DND-41 (cell line): Measurements from ENCODE around the gene KRT4.

Experiments used
- ATAC-seq: fragments of 200-7000 bp; cut with Tn5 transposase; 3 replicates; pipeline ENCODE4 v1.9.1; 2021; ENCODE audit warnings: low read depth; ENCODE audit not compliant: insufficient read depth
- DNase-seq: peaks from one replicate; pipeline ENCODE4 v3.0.0-alpha.2; 2020
- H2AFZ ChIP-seq: 2 replicates; pipeline ENCODE4 v1.6.0; 2012; ENCODE audit warnings: low read depth, low read length
- H3K27ac ChIP-seq: 2 replicates; pipeline ENCODE4 v1.5.1; 2012; ENCODE audit warnings: low read length, inconsistent platforms
- H3K27me3 ChIP-seq: fragments of 200-600 bp; sonication (generic); 2 replicates; pipeline ENCODE4 v1.6.0; 2012; ENCODE audit warnings: low read length, mild to moderate bottlenecking, inconsistent platforms; ENCODE audit not compliant: insufficient read depth, poor library complexity
- H3K36me3 ChIP-seq: 2 replicates; pipeline ENCODE4 v1.5.1; 2012; ENCODE audit warnings: low read length, inconsistent platforms; ENCODE audit not compliant: insufficient read depth
- H3K4me1 ChIP-seq: 2 replicates; pipeline ENCODE4 v1.5.1; 2012; ENCODE audit warnings: mild to moderate bottlenecking, low read length; ENCODE audit not compliant: insufficient read depth
- H3K4me2 ChIP-seq: 2 replicates; pipeline ENCODE4 v1.6.0; 2012; ENCODE audit warnings: mild to moderate bottlenecking, moderate library complexity, low read length, inconsistent platforms; ENCODE audit not compliant: insufficient read depth
- H3K4me3 ChIP-seq, 2 experiments: fragments of 200-600 bp in 1 of 2; shearing (Covaris generic) in 1 of 2; 2 replicates each; pipeline ENCODE4 v1.5.1; 2012 to 2016; ENCODE audit warnings: inconsistent platforms in 2 of 2, low read length in 2 of 2, mild to moderate bottlenecking in 2 of 2, low read depth in 1 of 2, moderate library complexity in 1 of 2
- H3K79me2 ChIP-seq: 2 replicates; pipeline ENCODE4 v1.6.0; 2012; ENCODE audit warnings: low read length, inconsistent platforms; ENCODE audit not compliant: insufficient read depth
- H3K9ac ChIP-seq: 2 replicates; pipeline ENCODE4 v1.6.0; 2012; ENCODE audit warnings: low read depth, mild to moderate bottlenecking, inconsistent platforms, low read length, moderate library complexity
- H3K9me3 ChIP-seq: 2 replicates; pipeline ENCODE4 v1.5.1; 2012; ENCODE audit warnings: low read length, moderate library complexity, mild to moderate bottlenecking, inconsistent platforms; ENCODE audit not compliant: insufficient read depth, severe bottlenecking
- H4K20me1 ChIP-seq: 2 replicates; pipeline ENCODE4 v1.6.0; 2012; ENCODE audit warnings: low read length; ENCODE audit not compliant: insufficient read depth
- CTCF ChIP-seq: IDR thresholded peaks from 2 replicates; pipeline ENCODE4 v1.5.1; 2012; ENCODE audit warnings: borderline replicate concordance, low read length, moderate library complexity, mild to moderate bottlenecking; ENCODE audit not compliant: poor library complexity, severe bottlenecking; ENCODE audit errors: extremely low read depth
- EZH2 ChIP-seq: IDR thresholded peaks from 3 replicates; pipeline ENCODE4 v1.6.1; 2012; ENCODE audit warnings: borderline replicate concordance, low read depth, mild to moderate bottlenecking, moderate library complexity, low read length, inconsistent platforms; ENCODE audit not compliant: severe bottlenecking

The KRT4 gene

GRCh38 chr12:52813885-52814709 is at the start of gene KRT4:
Gene KRT4, minus strand, starts transcription at chr12:52814116. Its CDS starts 58 bp downstream, at chr12:52814058.
- no peaks in the 10 kb centered on the region for H3K9me3 ChIP-seq
- no peaks in the 10 kb centered on the region for H3K4me1 ChIP-seq
- H2AFZ ChIP-seq: no peak within 1 kb of the TSS
- no peak for ATAC-seq
- H4K20me1 ChIP-seq: no peaks in the 10 kb centered on the region
- no peak for TF ChIP-seq CTCF
- TF ChIP-seq EZH2: no peak
- H3K36me3 ChIP-seq: no peaks in the 10 kb centered on the region
- peaks cover 9% of the 10 kb centered on the region for H3K27me3 ChIP-seq
- H3K4me2 ChIP-seq: no peak within 1 kb of the TSS
- H3K9ac ChIP-seq: no peak within 1 kb of the TSS
- DNase-seq: no peak
- H3K79me2 ChIP-seq: no peaks in the 10 kb centered on the region
- no peak within 1 kb of the TSS for H3K27ac ChIP-seq
- no peak within 1 kb of the TSS for H3K4me3 ChIP-seq

GRCh38 chr12:52862023-52862422 is 48.1 kb upstream of the KRT4 start:
- no peak for ATAC-seq
- no peak overlapping the region for H3K27ac ChIP-seq

GRCh38 chr12:52861511-52861910 is 47.6 kb upstream of the KRT4 start:
- Histone ChIP-seq H3K36me3 (no peaks in the 10 kb centered on the region), H3K4me2 (no peak overlapping the region), H3K4me1 (no peaks in the 10 kb centered on the region), H4K20me1 (no peaks in the 10 kb centered on the region), H3K27ac (no peak overlapping the region), H3K27me3 (peaks cover 2% of the 10 kb centered on the region), H3K9me3 (no peaks in the 10 kb centered on the region), H2AFZ (no peak overlapping the region), H3K79me2 (no peaks in the 10 kb centered on the region), H3K9ac (no peak overlapping the region), H3K4me3 (no peak overlapping the region)
- ATAC-seq: no peak
- TF ChIP-seq CTCF: no peak
- no peak for TF ChIP-seq EZH2
- DNase-seq: no peak

More at GRCh38 chr12:52862023-52862422, 48.1 kb upstream of the KRT4 start:
- H3K79me2 ChIP-seq: no peaks in the 10 kb centered on the region
- no peaks in the 10 kb centered on the region for H3K4me1 ChIP-seq
- no peak for DNase-seq
- TF ChIP-seq CTCF: no peak
- TF ChIP-seq EZH2: no peak
- H3K9ac ChIP-seq: no peak overlapping the region
- H3K27me3 ChIP-seq: peaks cover 2% of the 10 kb centered on the region
- H2AFZ ChIP-seq: no peak overlapping the region
- H3K4me3 ChIP-seq: no peak overlapping the region
- H4K20me1 ChIP-seq: no peaks in the 10 kb centered on the region
- H3K36me3 ChIP-seq: no peaks in the 10 kb centered on the region
- no peaks in the 10 kb centered on the region for H3K9me3 ChIP-seq
- H3K4me2 ChIP-seq: no peak overlapping the region
